ENCODE data around the gene PHACTR3.

Gene PHACTR3

GRCh38 chr20:59813948-59814839 is 209.9 kb downstream of the PHACTR3 start:
- TF ChIP-seq CTCF (IDR thresholded peaks at IDR 0.05; ENCODE audit: borderline replicate concordance, insufficient read depth, low read depth, low read length): no peak
- H3K4me3 ChIP-seq (ENCODE audit: low read depth, low read length): no peak overlapping the region

GRCh38 chr20:59814840-59815340 is 210.6 kb downstream of the PHACTR3 start:
- TF ChIP-seq CTCF (IDR thresholded peaks at IDR 0.05; ENCODE audit: borderline replicate concordance, insufficient read depth, low read depth, low read length): no peak
- no peak overlapping the region for H3K4me3 ChIP-seq (ENCODE audit: low read depth, low read length)

GRCh38 chr20:59816146-59816738 is 211.9 kb downstream of the PHACTR3 start:
- H3K4me3 ChIP-seq (ENCODE audit: low read depth, low read length): no peak overlapping the region
- no peak for TF ChIP-seq CTCF (IDR thresholded peaks at IDR 0.05; ENCODE audit: borderline replicate concordance, insufficient read depth, low read depth, low read length)

- no peak for TF ChIP-seq CTCF (IDR thresholded peaks at IDR 0.05; ENCODE audit: borderline replicate concordance, insufficient read depth, low read depth, low read length)
- no peak overlapping the region for H3K4me3 ChIP-seq (ENCODE audit: low read depth, low read length)
These were observed 213.1 kb downstream of the PHACTR3 start for GRCh38 chr20:59817406-59817805.

- no peak for TF ChIP-seq CTCF (IDR thresholded peaks at IDR 0.05; ENCODE audit: borderline replicate concordance, insufficient read depth, low read depth, low read length)
- H3K4me3 ChIP-seq (ENCODE audit: low read depth, low read length): no peak overlapping the region
These were observed 213.7 kb downstream of the PHACTR3 start for GRCh38 chr20:59817846-59818615.

- no peak for TF ChIP-seq CTCF (IDR thresholded peaks at IDR 0.05; ENCODE audit: borderline replicate concordance, insufficient read depth, low read depth, low read length)
- no peak overlapping the region for H3K4me3 ChIP-seq (ENCODE audit: low read depth, low read length)
These were observed 214.6 kb downstream of the PHACTR3 start for GRCh38 chr20:59818911-59819310.

Data from GM12875 (cell line).